ENCODE measurements around the gene PTPRS. TPM values are rescaled to one million over a fixed set of nuclear protein-coding genes. Genes with fewer than 3 reads are reported as not detected.

Gene PTPRS
- total and polyA plus RNA-seq, 2 of the 13 experiments (the other 11 are each of a cell fraction or from before 2014, with no cell fraction given) = 32.7 to 43.9 TPM

DNA sequence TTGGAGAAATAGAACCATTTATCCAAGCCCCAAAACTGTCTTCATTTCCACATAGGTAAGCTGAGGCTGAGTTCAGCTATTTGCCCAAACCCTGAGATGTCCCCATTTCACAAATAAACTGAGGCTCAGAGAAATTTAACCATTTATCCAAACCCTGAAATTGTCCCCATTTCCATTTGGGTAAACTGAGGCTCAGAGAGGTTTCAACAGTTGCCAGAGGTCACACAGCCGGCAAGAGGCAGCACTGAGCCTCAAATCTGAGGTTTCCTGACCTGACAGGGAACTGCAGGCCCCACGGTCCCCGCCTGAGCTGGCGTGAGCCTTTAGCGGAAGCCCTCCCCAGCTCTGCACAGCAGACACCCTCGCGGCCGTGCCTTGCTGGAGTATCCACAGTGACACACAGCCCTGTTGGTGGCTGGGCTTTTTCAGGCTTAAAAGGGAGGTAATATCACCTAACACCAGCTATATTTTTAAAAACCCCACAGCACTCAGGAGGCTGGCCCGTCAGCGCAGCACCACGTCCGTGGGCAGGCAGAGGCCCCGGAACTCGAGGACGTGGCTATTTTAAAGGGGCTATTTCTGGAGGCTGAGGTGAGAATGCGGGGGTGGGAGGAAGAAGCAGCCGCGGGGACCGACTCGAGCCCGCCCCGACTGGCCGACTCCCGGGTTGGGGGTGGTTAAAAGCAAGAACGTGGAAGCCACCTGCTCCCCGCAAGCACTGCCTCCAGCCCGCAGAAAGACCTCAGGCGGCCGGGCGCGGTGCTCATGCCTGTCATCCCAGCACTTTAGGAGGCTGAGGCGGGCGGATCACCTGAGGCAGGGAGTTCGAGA, 18.5 kb downstream of the PTPRS start (continued):
- TF ChIP-seq ZSCAN5A (CRISPR knock-in tag; IDR thresholded peaks at IDR 0.05; ENCODE audit: borderline replicate concordance) (no peak), SOX13 (IDR thresholded peaks at IDR 0.05) (no peak), SOX13 (CRISPR knock-in tag; conservative IDR thresholded peaks at IDR 0.05 in 1 of 2, IDR thresholded peaks at IDR 0.05 in 1 of 2) (no peak), ZNF75D (CRISPR knock-in tag; IDR thresholded peaks at IDR 0.05; ENCODE audit: borderline replicate concordance) (no peak), IRX3 (CRISPR knock-in tag; IDR thresholded peaks at IDR 0.05; ENCODE audit: borderline replicate concordance, low read depth) (no peak), ZNF143 (CRISPR knock-in tag; IDR thresholded peaks at IDR 0.05) (no peak), ZNF629 (CRISPR knock-in tag; conservative IDR thresholded peaks at IDR 0.05) (peak; percentile 57; the same call in 1 of the 2 replicates), ZNF264 (CRISPR knock-in tag; IDR thresholded peaks at IDR 0.05) (no peak), PATZ1 (CRISPR knock-in tag; IDR thresholded peaks at IDR 0.05) (peak; percentile 13; the same call in 1 of the 2 replicates), RNF2 (conservative IDR thresholded peaks at IDR 0.05; ENCODE audit: low read depth) (no peak), ZNF879 (CRISPR knock-in tag; IDR thresholded peaks at IDR 0.05) (no peak), ZNF138 (CRISPR knock-in tag; IDR thresholded peaks at IDR 0.05; ENCODE audit: low read depth) (no peak), SSRP1 (CRISPR knock-in tag; IDR thresholded peaks at IDR 0.05) (no peak)
- TF ChIP-seq, protein P1, sequence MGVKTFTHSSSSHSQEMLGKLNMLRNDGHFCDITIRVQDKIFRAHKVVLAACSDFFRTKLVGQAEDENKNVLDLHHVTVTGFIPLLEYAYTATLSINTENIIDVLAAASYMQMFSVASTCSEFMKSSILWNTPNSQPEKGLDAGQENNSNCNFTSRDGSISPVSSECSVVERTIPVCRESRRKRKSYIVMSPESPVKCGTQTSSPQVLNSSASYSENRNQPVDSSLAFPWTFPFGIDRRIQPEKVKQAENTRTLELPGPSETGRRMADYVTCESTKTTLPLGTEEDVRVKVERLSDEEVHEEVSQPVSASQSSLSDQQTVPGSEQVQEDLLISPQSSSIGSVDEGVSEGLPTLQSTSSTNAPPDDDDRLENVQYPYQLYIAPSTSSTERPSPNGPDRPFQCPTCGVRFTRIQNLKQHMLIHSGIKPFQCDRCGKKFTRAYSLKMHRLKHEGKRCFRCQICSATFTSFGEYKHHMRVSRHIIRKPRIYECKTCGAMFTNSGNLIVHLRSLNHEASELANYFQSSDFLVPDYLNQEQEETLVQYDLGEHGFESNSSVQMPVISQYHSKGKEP (CRISPR knock-in tag; IDR thresholded peaks at IDR 0.05) = no peak
- TF ChIP-seq, protein P2, sequence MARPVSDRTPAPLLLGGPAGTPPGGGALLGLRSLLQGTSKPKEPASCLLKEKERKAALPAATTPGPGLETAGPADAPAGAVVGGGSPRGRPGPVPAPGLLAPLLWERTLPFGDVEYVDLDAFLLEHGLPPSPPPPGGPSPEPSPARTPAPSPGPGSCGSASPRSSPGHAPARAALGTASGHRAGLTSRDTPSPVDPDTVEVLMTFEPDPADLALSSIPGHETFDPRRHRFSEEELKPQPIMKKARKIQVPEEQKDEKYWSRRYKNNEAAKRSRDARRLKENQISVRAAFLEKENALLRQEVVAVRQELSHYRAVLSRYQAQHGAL (CRISPR knock-in tag; IDR thresholded peaks at IDR 0.05; ENCODE audit: not compliant biosample characterization) = no peak
- TF ChIP-seq, protein P3, sequence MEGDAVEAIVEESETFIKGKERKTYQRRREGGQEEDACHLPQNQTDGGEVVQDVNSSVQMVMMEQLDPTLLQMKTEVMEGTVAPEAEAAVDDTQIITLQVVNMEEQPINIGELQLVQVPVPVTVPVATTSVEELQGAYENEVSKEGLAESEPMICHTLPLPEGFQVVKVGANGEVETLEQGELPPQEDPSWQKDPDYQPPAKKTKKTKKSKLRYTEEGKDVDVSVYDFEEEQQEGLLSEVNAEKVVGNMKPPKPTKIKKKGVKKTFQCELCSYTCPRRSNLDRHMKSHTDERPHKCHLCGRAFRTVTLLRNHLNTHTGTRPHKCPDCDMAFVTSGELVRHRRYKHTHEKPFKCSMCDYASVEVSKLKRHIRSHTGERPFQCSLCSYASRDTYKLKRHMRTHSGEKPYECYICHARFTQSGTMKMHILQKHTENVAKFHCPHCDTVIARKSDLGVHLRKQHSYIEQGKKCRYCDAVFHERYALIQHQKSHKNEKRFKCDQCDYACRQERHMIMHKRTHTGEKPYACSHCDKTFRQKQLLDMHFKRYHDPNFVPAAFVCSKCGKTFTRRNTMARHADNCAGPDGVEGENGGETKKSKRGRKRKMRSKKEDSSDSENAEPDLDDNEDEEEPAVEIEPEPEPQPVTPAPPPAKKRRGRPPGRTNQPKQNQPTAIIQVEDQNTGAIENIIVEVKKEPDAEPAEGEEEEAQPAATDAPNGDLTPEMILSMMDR (CRISPR knock-in tag; IDR thresholded peaks at IDR 0.05) = 0 out of 2 replicates have a peak, but pooled peaks have one; percentile 5

All from HepG2 (cell line).